Endothelial cell of umbilical vein (primary cell): ENCODE measurements around the gene PRDM11.

ENCODE experiments used
- CTCF ChIP-seq, 2 donors: IDR thresholded peaks; 1 replicate in 1 of 2; 2 replicates in 1 of 2; pipeline ENCODE4 v1.5.1; 2011; ENCODE audit warnings: low read length in 2 of 2, mild to moderate bottlenecking in 2 of 2, moderate library complexity in 2 of 2, control low read depth in 1 of 2, inconsistent platforms in 1 of 2, low read depth in 1 of 2; ENCODE audit not compliant: insufficient read depth in 1 of 2; ENCODE audit errors: extremely low read depth in 1 of 2
- EZH2 ChIP-seq: IDR thresholded peaks from 2 replicates; pipeline ENCODE4 v1.6.1; 2012; ENCODE audit warnings: borderline replicate concordance, low read depth, mild to moderate bottlenecking, moderate library complexity, low read length, inconsistent platforms; ENCODE audit not compliant: severe bottlenecking
- FOS ChIP-seq: IDR thresholded peaks from 2 replicates; pipeline ENCODE4 v1.6.1; 2011; ENCODE audit warnings: mild to moderate bottlenecking, low read length, moderate library complexity, borderline replicate concordance; ENCODE audit not compliant: insufficient read depth
- GATA2 ChIP-seq: IDR thresholded peaks from 2 replicates; pipeline ENCODE4 v1.7.0; 2011; ENCODE audit warnings: low read depth, mild to moderate bottlenecking, moderate library complexity, mixed read lengths, low read length; ENCODE audit not compliant: insufficient read length, insufficient read depth
- JUN ChIP-seq: IDR thresholded peaks from 2 replicates; pipeline ENCODE4 v1.6.1; 2011; ENCODE audit warnings: borderline replicate concordance, low read depth; ENCODE audit not compliant: insufficient read length, insufficient read depth
- MAX ChIP-seq: IDR thresholded peaks from 2 replicates; pipeline ENCODE4 v1.6.1; 2011; ENCODE audit not compliant: insufficient read depth, insufficient read length
- MYC ChIP-seq: IDR thresholded peaks from one replicate; pipeline ENCODE4 v1.6.1; 2011; ENCODE audit warnings: mild to moderate bottlenecking, low read depth, low read length
- POLR2A ChIP-seq: IDR thresholded peaks from 2 replicates; pipeline ENCODE4 v1.6.1; 2012; ENCODE audit warnings: low read depth, mild to moderate bottlenecking, control low read depth, low read length
- POLR2AphosphoS5 ChIP-seq: IDR thresholded peaks from 2 replicates; pipeline ENCODE4 v1.6.1; 2012; ENCODE audit warnings: low read depth, mild to moderate bottlenecking, control low read depth, low read length, moderate library complexity; ENCODE audit not compliant: insufficient read depth

GRCh38 chr11:45173064-45173463 is 26.6 kb downstream of the PRDM11 start:
- TF ChIP-seq POLR2A = no peak
- TF ChIP-seq CTCF (IDR thresholded peaks at IDR 0.05; ENCODE audit: extremely low read depth in 1 of 2, insufficient read depth in 1 of 2, low read depth in 1 of 2, low read length in 2 of 2) = no peak
- TF ChIP-seq POLR2AphosphoS5 = no peak
- no peak for TF ChIP-seq EZH2
- TF ChIP-seq MAX = no peak
- TF ChIP-seq FOS = no peak
- no peak for TF ChIP-seq MYC
- TF ChIP-seq GATA2 = no peak
- no peak for TF ChIP-seq JUN
